Choroid plexus epithelial cell (primary cell): ENCODE measurements around the gene LTBP1.

Experiments used
- DNase-seq: peaks from one replicate; pipeline ENCODE4 v3.0.0-alpha.2; 2010; ENCODE audit warnings: low read depth
- H3K4me3 ChIP-seq: 2 replicates; pipeline ENCODE4 v1.5.1; 2011; ENCODE audit warnings: low read depth, mild to moderate bottlenecking, control low read depth, low read length, moderate library complexity
- TF ChIP-seq, protein P1 (sequence below): conservative IDR thresholded peaks from 2 replicates; pipeline ENCODE4 v1.5.1; 2011; ENCODE audit warnings: low read depth, mild to moderate bottlenecking, control low read depth, inconsistent platforms, low read length, moderate library complexity

The LTBP1 gene

DNA sequence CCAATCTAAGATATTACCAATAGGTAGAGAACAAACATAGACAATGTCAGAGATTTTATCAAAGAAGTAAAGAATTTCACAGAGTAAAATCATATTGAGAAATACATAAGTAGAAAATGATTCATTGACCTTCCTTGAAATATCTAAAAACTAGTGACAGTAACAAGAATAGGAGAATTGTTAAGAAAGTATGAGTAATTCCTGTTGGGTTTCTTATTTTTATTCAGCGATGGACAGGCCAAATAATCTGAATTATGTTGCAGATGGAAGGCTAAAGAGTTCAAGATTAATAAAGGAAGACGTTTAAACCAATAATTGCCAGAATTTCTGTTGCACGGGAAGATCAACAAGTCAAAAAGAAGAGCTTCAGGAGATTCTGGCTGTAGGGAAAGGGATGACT is 366.3 kb downstream of the LTBP1 start:
- no peak for DNase-seq
- H3K4me3 ChIP-seq: no peak overlapping the region
- TF ChIP-seq, protein P1, sequence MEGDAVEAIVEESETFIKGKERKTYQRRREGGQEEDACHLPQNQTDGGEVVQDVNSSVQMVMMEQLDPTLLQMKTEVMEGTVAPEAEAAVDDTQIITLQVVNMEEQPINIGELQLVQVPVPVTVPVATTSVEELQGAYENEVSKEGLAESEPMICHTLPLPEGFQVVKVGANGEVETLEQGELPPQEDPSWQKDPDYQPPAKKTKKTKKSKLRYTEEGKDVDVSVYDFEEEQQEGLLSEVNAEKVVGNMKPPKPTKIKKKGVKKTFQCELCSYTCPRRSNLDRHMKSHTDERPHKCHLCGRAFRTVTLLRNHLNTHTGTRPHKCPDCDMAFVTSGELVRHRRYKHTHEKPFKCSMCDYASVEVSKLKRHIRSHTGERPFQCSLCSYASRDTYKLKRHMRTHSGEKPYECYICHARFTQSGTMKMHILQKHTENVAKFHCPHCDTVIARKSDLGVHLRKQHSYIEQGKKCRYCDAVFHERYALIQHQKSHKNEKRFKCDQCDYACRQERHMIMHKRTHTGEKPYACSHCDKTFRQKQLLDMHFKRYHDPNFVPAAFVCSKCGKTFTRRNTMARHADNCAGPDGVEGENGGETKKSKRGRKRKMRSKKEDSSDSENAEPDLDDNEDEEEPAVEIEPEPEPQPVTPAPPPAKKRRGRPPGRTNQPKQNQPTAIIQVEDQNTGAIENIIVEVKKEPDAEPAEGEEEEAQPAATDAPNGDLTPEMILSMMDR: no peak

DNA sequence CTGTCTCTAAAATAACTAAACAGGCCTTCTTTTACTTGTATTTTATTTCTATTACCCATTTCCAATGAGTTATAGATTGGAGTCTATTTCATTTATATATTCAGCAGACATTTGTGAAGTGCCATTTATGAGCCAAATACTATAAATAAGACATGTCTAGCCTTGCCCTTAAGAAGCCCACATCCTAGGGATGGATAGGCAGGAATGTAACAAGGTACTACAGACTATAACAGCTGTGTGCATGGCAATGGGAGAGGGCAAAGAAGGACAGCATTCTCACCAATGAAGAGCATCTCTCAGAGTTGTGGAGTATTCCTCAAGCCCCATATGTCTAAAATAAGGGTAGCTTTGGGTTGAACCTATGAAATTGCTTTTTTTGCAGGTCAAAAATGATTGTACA is 367.8 kb downstream of the LTBP1 start:
- DNase-seq: no peak
- TF ChIP-seq, protein P1: no peak
- no peak overlapping the region for H3K4me3 ChIP-seq

DNA sequence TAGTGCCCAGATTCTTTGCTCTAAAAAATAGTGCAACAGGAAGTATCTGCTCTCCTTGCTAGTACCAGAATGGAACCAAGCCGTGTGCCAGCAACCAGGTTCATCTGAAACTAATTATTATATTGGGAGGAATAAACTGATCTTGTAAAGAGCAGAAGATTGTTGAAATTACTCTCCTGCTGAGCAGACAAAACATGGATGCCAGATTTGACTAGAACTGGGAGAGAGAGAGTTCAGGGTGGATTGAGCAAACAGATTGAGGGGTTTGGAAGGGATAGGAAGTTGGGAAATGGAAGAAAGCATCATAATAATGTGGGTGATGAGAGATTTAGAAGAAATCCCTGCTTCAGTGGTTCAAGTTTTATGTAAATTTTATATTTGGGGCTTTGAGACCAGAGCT is 369.6 kb downstream of the LTBP1 start:
- TF ChIP-seq, protein P1: no peak
- DNase-seq: no peak
- H3K4me3 ChIP-seq: no peak overlapping the region

DNA sequence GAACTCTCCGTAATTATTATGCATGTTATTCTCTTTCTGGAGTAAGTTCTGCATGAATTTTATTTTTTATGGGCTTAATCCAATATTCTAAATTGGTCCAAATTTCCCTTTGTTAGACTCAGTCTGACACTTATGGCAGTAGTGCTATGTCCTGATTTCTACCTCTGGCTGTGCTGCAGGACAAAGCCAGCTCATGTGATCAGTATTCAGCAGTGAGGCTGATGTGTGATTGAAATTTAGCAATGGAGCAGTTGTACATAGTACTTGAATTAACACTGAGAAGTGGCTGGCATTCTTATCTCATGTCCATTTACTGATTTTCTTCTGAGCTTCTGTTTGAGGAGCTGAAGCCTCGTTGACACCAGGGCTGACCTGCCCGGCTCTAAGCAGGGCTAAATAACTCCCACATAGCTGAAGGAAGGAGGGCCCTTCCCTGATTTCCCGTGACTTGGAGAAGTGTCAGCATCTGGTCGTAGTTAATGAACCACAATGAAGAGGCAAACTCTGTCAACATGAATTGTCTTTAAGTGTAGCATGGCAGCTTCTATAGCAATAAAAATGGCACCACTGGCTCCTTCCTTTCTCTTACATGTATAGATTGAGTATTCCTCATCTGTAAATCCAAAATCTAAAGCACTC is 370.7 kb downstream of the LTBP1 start:
- H3K4me3 ChIP-seq: no peak overlapping the region
- TF ChIP-seq, protein P1: no peak
- DNase-seq: peak; percentile 25

DNA sequence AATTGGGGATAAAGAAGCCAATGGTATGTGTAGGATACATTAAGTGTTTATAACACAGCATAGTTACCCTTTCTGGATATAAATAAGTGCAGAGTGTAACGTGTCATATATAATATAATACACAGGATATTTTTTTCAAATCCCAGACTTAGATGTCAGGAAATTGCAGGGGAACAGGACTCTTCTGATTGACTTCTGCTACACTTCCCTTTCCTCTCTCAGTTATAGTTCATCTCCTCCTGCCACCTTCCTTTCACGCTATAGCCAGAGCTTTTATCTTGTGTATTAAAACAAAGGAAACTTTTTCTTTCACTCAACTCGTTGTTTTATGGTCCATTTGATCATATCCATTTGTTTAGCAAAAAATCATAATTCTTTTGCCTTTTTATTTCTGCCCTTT is 371.7 kb downstream of the LTBP1 start:
- no peak overlapping the region for H3K4me3 ChIP-seq
- DNase-seq: no peak
- TF ChIP-seq, protein P1: no peak

DNA sequence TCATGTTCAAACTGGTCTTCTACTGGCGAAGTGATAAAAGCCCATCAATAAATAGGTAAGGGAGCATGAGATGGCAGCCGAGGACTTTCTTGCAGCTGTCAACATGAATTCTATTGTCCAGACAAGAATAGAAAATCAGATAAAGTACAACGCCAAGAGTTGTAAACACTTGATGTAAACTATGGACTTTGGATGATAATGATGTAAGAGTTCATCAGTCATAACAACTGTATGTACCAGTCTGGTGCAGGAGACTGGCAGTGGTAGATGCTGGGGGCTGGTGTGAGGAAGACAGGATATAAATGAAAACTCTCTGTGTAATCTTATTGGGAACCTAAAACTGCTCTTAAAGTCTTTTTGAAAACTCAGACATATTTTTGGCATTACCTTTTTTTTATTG is 373.8 kb downstream of the LTBP1 start:
- no peak overlapping the region for H3K4me3 ChIP-seq
- peak; percentile 33 for DNase-seq
- TF ChIP-seq, protein P1: no peak

DNA sequence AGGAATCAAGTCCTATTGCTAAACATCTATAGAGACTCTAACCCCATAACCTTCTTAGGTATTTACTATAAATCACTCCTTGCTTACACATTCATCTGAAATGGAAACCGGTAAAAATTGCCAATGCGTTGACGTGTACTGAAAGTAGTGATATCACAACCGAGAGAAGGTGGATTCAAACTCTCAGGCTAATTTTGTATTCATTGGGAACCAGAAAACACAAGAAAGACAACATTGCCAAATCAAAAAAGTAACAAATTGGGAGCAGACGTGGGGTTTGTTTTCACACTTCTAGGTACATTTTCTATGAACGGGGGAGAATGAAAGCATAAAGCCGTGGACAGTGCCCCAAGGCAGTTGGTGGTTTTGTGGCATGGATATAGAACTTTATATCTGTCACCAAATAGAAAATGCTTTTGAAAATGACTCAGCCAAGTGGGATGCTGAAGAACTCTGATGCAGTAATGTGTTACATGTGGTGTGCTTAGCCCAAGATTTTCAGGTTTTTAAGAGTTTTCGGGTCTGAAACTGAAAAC is 374.6 kb downstream of the LTBP1 start:
- no peak overlapping the region for H3K4me3 ChIP-seq
- TF ChIP-seq, protein P1: no peak
- peak; percentile 65 for DNase-seq
